HG03442 (cell line): Measurements from ENCODE around the gene FAF1.

Source experiments
- ATAC-seq: cut with Tn5 transposase; IDR thresholded peaks from one replicate; pipeline ENCODE4 v1.9.1; 2021; ENCODE audit warnings: mild to moderate bottlenecking, moderate library complexity; ENCODE audit not compliant: unreplicated experiment

FAF1 gene

DNA sequence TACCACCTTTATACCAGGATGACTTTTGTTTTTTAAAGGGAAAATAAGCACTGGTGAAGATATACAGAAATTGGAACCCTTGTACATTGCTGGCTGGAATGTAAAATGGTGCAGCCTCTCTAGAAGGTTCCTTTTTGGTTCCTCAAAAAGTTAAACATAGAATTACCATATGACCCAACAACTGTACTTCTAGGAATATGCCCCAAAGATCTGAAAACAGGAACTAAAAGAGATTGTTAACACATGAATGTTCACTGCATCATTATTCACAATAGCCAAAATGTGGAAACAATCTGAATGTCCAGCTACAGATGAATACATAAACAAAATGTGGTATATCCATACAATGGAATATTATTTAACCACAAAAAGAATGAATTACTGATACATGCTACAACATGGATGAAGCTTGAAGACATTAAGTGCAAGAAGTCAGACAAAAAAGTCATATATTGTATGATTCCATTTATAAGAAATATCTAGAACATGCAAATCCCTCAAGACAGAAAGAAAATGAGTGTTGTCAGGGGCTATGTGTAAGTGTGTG lies 452.0 kb downstream of the FAF1 start:
- ATAC-seq = no peak

DNA sequence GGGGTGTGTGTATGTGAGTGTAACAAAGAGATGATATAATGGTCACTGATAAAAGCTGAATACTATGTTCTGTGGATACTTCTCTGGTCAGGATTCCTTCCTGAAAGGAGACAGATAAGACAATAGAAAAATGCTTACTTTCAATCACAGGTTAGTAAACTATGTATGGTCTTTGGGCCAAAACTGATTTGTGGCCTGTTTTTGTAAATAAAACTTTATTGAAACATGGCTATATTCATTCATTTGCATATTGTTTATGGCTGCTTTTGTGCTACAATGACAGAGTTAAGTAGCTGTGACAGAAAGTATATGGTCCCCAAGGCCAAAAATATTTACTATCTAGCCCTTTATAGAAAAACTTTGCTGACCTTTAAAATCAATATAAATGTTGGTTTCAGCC lies 454.6 kb downstream of the FAF1 start:
- no peak for ATAC-seq

DNA sequence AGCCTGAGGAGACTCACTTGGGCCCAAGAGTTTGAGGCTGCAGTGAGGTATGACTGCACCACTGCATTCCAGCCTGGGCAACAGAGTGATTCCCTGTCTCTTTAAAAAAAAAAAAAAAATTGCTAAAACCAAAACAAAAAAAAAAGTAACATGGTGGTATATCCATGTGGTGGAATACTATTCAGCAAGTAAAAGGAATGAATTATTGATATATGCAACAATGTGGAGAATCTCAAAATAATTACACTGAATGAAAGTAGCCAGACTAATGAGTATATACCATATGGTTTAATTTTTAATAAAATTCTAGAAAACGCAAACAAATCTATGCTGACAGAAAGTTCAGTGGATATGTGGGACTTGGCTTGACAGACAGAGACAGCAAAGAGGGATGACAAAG lies 456.6 kb downstream of the FAF1 start:
- no peak for ATAC-seq

DNA sequence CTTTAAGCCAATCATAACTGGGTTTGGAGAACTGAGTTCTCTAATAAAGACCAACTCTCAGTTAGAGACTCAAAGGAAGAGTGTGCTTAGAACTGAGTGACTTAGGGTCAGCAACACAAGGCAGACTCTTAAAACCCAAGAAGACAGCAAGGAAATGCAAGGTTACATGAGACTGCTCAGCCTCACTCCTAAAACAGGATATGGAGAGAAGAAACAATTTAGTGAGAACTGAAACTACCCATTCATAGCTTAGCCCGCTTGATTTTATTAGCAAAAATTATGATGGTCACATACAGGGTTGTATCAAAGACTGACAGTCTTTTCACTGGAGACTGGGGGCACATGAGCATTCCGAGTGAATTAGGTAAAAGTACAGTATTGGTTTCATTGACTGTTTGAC lies 457.9 kb downstream of the FAF1 start:
- no peak for ATAC-seq

DNA sequence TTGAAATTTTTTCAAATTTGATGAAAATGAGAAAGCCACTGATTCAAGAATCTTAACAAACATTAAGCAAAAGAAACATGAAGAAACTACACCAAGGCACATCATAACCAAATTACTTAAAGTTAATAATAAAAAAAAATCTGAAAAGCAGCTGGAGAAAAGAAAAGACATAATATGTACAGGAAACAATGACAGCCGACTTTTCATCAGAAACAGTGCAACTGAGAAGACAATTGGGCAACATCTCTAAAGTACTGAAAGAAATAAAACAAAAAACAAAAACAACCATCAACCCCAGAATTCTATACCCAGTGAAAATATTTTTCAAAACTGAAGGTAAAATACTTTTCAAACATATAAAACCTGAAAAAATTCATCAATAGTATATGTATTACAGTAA lies 463.1 kb downstream of the FAF1 start:
- no peak for ATAC-seq

DNA sequence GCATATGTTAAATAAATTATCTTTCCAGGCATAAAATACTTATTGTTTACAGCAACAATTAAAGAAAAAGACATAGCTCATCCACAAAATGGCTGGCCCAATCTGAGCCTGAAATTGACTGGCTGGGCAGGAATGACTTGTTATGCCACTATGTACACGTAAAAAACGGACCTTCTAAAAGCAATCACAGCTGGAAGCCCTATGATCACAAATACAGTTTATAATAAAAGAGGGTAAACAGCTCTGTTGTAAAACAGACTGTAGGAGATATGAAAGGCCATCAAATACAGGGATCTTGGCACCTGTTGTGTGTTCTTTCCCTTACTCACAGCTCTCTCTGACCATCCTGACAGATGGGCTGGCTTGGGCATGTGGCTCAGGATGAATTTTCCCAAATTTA lies 466.4 kb downstream of the FAF1 start:
- no peak for ATAC-seq

DNA sequence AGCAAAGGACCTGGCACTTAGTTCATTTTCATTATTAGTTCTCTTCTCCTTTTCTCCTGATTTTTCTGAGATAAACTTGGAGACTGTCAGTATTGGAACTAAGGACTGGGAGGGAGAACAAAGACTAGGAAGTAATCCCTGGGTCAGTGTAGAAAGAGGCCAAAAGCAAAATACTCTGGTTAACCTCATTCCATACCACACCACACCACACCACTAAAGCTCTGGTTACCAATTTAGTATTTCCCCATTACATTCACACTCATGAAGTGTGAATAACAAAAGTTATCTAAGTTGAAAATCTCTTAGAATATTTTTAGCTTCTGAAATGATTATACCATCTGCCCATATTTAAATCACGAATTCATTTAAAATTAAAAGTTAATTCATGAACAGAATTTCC lies 467.9 kb downstream of the FAF1 start:
- no peak for ATAC-seq

DNA sequence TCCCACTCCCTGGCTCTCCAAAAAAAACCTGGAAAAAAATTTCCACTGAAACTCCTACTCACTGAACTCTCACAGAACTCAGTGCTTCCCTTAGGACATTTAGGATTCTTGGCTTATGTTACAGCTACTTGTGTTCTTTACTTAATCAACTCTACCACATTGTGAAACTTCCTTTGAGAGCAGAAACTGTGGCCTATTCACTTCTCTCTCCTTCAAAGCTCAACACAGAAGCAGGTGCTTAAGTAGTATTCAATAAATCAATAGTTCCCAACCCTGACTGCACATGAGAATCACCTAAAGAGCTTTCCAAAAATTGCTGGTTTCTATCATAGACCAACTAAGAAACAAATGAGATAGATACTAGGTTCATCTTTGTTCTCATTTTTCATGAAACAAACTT lies 468.9 kb downstream of the FAF1 start:
- no peak for ATAC-seq

DNA sequence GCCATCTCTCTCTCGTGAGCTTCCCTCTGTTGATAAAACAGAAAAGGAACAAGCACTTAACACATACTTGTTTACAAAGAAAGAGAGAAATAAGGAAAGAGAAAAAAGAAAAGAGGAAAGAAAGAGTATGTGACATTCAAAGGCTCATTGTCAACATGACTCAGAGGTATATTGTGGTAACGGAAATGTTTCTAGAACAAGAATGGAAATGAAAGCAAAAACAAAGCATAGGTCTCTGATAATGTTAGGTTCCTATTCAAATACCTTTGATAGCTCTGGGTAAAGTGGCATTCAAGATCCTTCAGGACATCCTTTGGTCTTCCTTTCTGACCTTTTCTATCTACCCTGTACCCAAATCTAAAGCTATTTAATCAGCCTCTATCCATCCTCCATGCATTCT lies 469.4 kb downstream of the FAF1 start:
- no peak for ATAC-seq

DNA sequence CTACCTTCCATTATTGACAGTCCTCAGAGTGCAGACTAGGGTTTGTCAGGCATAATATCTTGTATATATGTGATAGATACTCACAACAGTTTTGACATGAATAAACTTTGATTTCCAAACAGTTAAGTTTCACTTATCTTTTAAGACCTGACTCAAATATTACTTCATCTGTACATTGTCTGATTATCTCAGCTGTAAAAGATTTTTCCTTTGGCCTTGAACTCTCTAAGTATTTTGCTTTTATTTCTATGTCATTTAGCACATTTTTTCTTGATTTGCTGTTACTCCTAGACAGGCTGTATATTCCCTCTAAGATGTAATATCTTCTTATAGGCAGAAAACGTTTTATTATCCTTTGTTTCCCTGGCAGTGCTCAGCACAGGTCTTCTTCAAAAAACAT lies 471.2 kb downstream of the FAF1 start:
- ATAC-seq = no peak

DNA sequence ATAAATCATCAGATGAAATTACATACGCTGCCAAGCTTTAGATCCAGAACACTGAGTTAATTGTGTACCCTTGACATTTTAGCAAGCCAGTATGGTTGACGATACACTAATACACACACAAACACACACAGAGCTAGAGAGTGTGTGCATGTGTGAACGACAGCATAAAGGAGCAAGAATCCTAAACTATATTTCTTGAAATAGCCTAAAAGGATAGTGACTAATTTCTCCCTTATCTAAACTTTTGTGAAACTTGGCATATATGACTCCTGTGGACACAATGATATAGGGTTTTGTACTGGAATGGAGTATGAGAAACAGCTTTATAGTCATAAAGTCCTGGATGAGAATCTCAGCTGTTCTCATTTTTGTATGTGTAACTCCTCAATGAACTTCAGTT lies 471.7 kb downstream of the FAF1 start:
- ATAC-seq = no peak

DNA sequence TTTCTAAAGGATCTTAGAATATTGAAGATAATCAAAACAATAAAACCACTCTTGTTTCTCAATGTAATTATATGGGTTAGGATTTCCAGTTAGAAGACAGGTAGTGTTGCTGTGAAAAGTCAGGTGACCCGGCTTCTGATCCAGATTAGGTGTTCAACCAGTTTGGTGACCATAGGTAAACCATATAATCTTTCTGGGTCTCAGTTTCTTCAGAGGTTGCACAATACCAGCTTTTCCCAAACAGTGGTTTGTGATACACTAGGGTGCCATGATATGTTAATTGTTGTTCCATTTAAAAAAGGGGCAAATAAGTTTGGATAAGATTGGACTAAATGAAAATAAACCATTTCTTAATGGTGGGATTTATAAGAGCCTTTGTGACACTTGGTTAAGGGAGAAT lies 472.3 kb downstream of the FAF1 start:
- ATAC-seq = no peak

DNA sequence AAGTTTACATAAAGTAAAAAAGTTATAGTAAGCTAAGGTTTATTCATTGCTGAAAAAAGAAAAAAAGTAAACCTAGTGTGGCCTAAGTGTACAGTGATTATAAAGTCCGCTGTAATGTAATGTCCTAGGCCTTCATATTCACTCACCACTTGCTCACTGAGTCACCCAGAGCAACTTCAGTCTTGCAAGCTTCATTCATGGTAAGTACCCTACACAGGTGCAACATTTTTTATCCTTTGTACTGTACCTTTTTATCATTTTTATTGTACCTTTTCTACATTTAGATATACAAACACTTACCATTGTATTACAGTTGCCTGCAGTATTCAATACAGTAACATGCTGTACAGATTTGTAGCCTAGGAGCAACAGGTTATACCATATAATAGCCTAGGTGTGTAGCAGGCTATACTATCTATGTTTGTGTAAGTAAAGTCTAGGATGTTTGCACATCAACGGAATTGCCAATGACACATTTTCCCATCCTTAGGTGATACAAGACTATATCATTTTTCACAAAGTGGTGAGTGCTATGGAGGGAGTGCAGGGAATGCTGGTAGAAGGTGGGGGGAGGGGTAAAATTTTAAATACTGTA lies 478.8 kb downstream of the FAF1 start:
- ATAC-seq = no peak

DNA sequence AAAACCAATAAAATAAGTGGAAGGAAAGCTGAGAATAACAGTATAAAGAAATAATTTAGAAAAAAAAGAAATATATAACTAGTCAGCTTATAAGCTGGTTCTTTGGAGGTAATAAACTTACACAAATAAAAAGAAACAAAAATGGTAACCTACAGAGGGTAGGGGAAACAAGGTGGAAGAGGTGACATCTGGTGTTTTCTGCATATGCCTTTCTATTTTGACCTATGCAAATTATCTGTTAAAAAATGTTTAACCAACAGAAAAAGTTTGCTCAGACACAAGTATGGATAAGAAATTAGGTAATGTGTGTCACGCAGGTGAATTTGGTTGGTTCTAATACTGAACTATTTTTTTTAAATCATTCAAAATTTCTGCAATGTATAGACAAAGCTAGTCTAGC lies 483.3 kb downstream of the FAF1 start:
- no peak for ATAC-seq

DNA sequence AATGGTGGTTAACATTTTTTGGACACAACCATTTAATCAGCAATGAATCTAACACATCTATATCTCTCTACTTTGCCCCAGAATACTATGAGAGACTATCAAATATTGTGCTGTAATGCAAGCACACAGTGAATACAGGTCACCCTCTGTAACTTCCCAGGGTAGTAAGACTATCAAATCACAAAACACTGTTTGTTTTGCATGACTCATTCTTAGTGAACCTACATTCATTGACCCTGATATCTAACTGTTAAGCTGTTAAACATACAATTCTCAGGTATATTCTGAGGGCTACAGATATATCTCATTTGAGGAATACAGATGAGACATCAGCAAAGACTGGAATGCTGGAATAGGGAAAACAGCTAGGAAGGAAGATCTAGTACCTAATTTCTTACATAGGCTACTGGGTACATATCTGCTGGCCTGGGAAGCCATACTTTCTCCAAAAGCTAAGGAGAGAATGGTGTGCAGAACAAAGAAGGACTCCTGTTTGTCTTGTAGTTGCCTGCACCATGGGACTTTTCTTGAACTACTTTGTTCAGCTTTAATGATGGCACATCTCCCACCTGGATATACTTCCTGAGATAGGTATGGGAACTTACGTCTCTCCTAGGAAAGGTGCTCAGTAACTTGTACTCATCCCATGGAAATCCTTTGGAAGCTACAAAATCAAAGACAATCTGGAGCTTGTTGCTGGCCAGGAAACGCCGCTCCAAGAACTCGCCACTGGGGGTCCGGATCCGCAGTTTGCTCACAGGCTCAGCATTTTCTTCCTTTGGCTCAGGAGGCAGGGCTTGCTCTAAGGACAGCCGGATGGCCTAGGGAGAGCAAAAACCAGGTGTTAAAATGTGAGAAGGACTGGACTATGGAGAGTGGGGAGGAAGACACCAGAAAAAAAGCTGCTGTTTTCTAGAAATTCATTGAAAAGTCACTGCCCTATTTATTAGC lies 484.9 kb downstream of the FAF1 start:
- ATAC-seq = no peak

DNA sequence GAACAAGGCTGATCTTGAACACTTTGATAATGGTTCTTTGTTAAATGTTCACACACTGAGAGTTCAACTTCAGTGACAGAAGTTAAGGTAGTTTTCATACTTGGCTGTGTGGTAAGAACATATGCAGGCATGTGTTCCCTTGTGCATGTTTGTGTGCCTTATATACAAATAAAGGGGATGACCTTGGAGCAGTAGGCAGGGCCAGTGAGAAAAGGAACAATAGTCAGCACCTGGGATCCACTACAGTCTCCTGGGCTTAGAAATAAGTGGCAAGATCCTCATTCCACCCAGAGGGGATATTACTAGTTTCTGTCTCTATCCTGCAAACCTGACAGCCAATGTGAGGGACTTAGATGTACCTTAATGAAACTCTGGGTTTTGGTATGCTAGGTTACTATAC lies 486.6 kb downstream of the FAF1 start:
- ATAC-seq = no peak

DNA sequence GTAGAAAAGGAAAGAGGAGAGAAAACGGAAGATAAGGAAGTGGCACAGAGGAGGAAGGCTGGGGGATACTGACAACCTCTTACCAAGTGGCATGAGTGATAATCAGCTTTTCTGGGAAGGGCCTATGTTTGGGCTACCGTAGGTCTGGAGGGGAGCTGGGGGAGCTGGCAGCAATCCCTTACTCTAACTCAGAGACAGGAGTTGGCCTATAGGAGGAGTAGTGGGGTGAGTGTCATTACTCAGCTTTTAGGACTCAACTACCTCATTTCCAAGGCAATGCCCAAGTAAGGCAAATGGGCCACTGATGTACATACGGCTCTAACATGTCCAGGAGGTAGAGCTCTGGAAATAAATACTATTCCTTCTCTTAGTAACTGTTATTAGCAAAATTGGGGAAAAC lies 488.1 kb downstream of the FAF1 start:
- no peak for ATAC-seq

DNA sequence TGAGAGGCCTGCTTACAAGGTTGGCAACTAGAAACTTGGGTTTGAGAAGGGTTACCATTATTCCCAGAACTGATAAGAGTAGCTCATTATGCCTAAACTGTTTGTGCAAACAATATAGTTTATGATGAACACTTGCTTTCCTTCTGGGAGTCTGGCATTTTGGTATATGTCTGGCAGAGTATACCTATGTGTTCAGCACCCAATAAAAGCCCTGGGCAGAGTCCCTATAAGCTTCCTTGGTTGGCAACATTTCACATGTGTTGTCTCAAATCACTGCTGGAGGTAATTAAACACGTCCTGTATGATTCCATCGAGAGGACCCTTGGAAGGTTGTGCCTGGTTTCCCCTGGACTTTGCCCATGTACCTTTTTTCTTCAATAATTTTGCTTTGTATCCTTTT lies 497.1 kb downstream of the FAF1 start:
- ATAC-seq = no peak

DNA sequence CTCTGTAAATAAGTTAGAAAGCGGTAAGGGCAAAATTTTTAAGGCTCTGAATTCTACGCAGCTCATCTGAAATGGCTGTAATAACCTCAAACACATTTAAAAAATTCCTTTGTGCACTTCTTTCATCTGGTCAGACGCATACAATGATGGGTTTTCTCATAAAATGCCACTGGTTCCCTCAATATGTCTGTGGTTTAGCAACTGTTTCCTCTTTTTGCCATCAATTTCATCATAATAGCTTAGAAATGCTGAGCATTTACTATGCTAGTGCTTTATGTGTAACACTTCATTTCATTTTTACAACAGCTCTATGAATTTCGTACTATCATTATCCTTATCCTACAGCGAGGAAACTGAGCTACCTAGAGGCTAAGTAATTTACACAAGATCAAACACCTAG lies 501.6 kb downstream of the FAF1 start:
- no peak for ATAC-seq

DNA sequence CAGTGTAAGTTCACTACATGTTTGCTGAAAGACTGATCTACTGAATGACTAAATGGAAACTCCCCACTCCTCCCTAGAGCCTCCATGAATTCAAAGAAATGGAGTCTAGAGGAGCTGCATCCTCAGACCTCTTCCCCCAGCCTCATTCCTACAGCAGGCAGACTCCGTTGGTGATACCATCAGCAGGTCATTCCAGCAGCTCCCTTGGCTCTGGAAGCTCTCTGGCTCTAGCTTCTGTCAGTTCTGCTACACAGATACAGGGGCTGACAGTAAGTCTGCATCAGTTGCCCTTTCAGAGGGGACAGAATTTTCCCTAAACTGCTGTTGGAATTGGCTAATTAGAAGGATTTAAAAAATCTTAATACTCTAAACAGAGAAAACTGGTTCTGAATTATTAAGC lies 505.2 kb downstream of the FAF1 start:
- no peak for ATAC-seq

DNA sequence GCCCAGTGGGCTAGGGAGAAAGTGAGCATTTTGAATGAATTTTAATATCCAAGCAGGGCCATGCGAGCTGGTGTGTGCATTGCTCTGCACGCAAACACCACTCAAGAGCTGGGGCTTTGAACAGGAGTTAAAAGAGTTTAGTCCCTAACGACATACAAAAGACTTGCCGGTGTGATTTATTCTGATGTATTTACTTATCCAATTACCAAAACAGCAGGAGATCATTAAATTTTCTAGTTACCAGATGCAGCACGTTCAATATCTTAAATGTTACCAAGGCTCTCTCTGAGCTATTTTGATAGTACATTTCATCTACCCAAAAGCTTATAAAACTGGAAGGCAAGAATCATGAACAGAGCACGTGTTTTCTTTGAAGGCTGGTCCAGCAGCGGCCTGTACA lies 506.8 kb downstream of the FAF1 start:
- ATAC-seq = no peak

DNA sequence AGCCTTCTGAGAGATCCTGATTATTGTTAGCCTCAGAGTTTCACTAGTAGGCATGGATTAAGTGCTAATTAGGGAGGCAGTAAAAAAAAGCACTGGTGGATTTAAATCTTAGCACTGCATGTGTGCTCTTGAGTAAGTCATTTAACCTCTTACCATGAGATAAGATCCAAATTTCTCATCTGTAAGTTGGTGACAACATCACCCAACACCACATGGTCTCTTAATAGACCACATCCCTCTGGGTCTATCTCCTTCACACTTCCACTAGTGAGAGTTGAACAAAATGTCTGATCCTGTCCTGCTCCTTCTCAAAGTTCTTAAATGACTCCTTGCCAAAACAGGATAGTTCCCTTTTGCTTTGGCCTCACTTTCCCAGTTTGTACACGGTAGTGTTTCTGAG lies 507.4 kb downstream of the FAF1 start:
- no peak for ATAC-seq
